Esophagus muscularis mucosa (tissue), 4 donors: ENCODE data around the gene MAD1L1. TPM values are rescaled to one million over a fixed set of nuclear protein-coding genes. Genes with fewer than 3 reads are reported as not detected.

Source experiments
- DNase-seq: peaks from one replicate; pipeline ENCODE4 v3.0.0-alpha.2; 2017; ENCODE audit errors: extremely low spot score
- H3K27ac ChIP-seq, 4 donors: fragments of 200-600 bp; sonication (generic); replicated peaks in 1 of 4; 1 replicate in 3 of 4; 2 replicates in 1 of 4; pipeline ENCODE4 v1.5.1; 2016 to 2019; ENCODE audit warnings: mild to moderate bottlenecking in 1 of 4
- H3K27me3 ChIP-seq, 4 donors: fragments of 200-600 bp; sonication (generic); one replicate each; pipeline versions ENCODE4 v1.5.1 to v1.6.0; 2016 to 2019
- H3K36me3 ChIP-seq, 4 donors: fragments of 200-600 bp; sonication (generic); one replicate each; pipeline ENCODE4 v1.5.1; 2016 to 2019
- H3K4me1 ChIP-seq, 4 donors: fragments of 200-600 bp; sonication (generic); one replicate each; pipeline ENCODE4 v1.5.1; 2016 to 2019
- H3K4me3 ChIP-seq, 4 donors: fragments of 200-600 bp; sonication (generic); 1 replicate in 2 of 4; 2 replicates in 2 of 4; pipeline ENCODE4 v1.5.1; 2016 to 2019; ENCODE audit warnings: mild to moderate bottlenecking in 4 of 4, moderate library complexity in 1 of 4
- H3K9me3 ChIP-seq, 4 donors: fragments of 200-600 bp; sonication (generic); 1 replicate in 3 of 4; 2 replicates in 1 of 4; pipeline ENCODE4 v1.5.1; 2016 to 2019
- CTCF ChIP-seq, 3 experiments: fragments of 200-600 bp in 2 of 3; fragments of 450-650 bp in 1 of 3; sonication (generic) in 2 of 3; IDR thresholded peaks; one replicate each; pipeline ENCODE4 v1.5.1; 2017 to 2019; ENCODE audit warnings: antibody characterized with exemption in 3 of 3, mild to moderate bottlenecking in 2 of 3, moderate library complexity in 1 of 3
- EP300 ChIP-seq: sonication (generic); formaldehyde crosslinking; IDR thresholded peaks from one replicate; pipeline ENCODE4 v1.6.1; 2017; ENCODE audit warnings: antibody characterized with exemption
- POLR2A ChIP-seq: fragments of 450-650 bp; IDR thresholded peaks from one replicate; pipeline ENCODE4 v1.6.1; 2017; ENCODE audit warnings: antibody characterized with exemption, moderate library complexity, mild to moderate bottlenecking, low read depth
- POLR2AphosphoS5 ChIP-seq, 2 donors: sonication (generic); formaldehyde crosslinking; IDR thresholded peaks; one replicate each; pipeline ENCODE4 v1.6.1; 2017; ENCODE audit warnings: antibody characterized with exemption in 2 of 2
- WGBS: methylation state at CpG from one replicate; pipeline ENCODE4 v1.1.5; 2018; 5-methylcytosine and 5-hydroxymethylcytosine counted together
- intact Hi-C: fragments of 100-400 bp; cut with DNase I; formaldehyde crosslinking; loops from one replicate; pipeline ENCODE4 v1.15.1; 2023
- total RNA-seq, 4 donors: library from RNA; depleted of rRNA; stranded (reverse); fragments of >200 nt; gene quantifications; one replicate each; pipeline versions ENCODE4 v1.1.0 to v1.2.1, GENCODE V29; 2016

The MAD1L1 gene
- total RNA-seq, 4 donors from 2014 or later = 22.2 to 33.1 (median 29.5) TPM

GRCh38 chr7:2099048-2099957, 133.4 kb downstream of the MAD1L1 start:
- Histone ChIP-seq H3K4me1 (peaks cover 12 to 21% (median 18%) of the 10 kb centered on the region in 4 donors), H3K9me3 (no peaks in the 10 kb centered on the region), H3K27ac (no peak overlapping the region), H3K27me3 (no peaks in the 10 kb centered on the region), H3K36me3 (no peaks in the 10 kb centered on the region), H3K4me3 (no peak overlapping the region)
- DNase-seq = no peak
- intact Hi-C loops = no loop called here
- TF ChIP-seq CTCF (IDR thresholded peaks at IDR 0.05) (no peak), POLR2AphosphoS5 (IDR thresholded peaks at IDR 0.05) (no peak), POLR2A (no peak), EP300 (no peak)
- WGBS = 88% methylated on average over 22 of the region's 29 CpGs

- no peak for DNase-seq
- no peaks in the 10 kb centered on the region for H3K27me3 ChIP-seq
- intact Hi-C loops = no loop called here
- no peaks in the 10 kb centered on the region for H3K9me3 ChIP-seq
- WGBS = 94% methylated on average over 16 of the region's 16 CpGs
- H3K4me3 ChIP-seq = no peak overlapping the region
- TF ChIP-seq POLR2AphosphoS5 (IDR thresholded peaks at IDR 0.05) (no peak), EP300 (no peak), POLR2A (no peak), CTCF (IDR thresholded peaks at IDR 0.05) (no peak)
- H3K27ac ChIP-seq = no peak overlapping the region
- no peaks in the 10 kb centered on the region for H3K36me3 ChIP-seq
- peaks cover 4 to 13% (median 10%) of the 10 kb centered on the region in 4 donors for H3K4me1 ChIP-seq
These were observed 134.2 kb downstream of the MAD1L1 start for GRCh38 chr7:2098496-2098895.

GRCh38 chr7:2098056-2098455, 134.7 kb downstream of the MAD1L1 start:
- no peaks in the 10 kb centered on the region for H3K27me3 ChIP-seq
- TF ChIP-seq POLR2AphosphoS5 (IDR thresholded peaks at IDR 0.05) = no peak
- no peak for TF ChIP-seq CTCF (IDR thresholded peaks at IDR 0.05)
- no peak for TF ChIP-seq POLR2A
- TF ChIP-seq EP300 = no peak
- intact Hi-C loops = no loop called here
- 95% methylated on average over 14 of the region's 18 CpGs for WGBS
- no peak for DNase-seq
- no peaks in the 10 kb centered on the region for H3K9me3 ChIP-seq
- H3K4me3 ChIP-seq = no peak overlapping the region
- peaks cover 0 to 9% (median 6%) of the 10 kb centered on the region in 4 donors for H3K4me1 ChIP-seq
- H3K27ac ChIP-seq = no peak overlapping the region
- H3K36me3 ChIP-seq = no peaks in the 10 kb centered on the region

GRCh38 chr7:2097492-2097891, 135.3 kb downstream of the MAD1L1 start:
- Histone ChIP-seq H3K9me3 (no peaks in the 10 kb centered on the region), H3K36me3 (no peaks in the 10 kb centered on the region), H3K27ac (no peak overlapping the region), H3K4me1 (peaks cover 0 to 9% (median 3%) of the 10 kb centered on the region in 4 donors), H3K4me3 (no peak overlapping the region), H3K27me3 (no peaks in the 10 kb centered on the region)
- TF ChIP-seq CTCF (IDR thresholded peaks at IDR 0.05) (no peak), EP300 (no peak), POLR2A (no peak), POLR2AphosphoS5 (IDR thresholded peaks at IDR 0.05) (no peak)
- DNase-seq = no peak
- 96% methylated on average over 4 of the region's 11 CpGs for WGBS
- intact Hi-C loops = no loop called here
